HAP-1 (cell line): ENCODE results near the gene SMC1B.
A peak's percentile ranks its signal among the peaks of the same experiment; 100 is the strongest.

Source experiments
- DNase-seq, 2 experiments: peaks; one replicate each; pipeline ENCODE4 v3.0.0-alpha.2; 2016 to 2020; ENCODE audit warnings: low spot score in 2 of 2
- H3K27me3 ChIP-seq: fragments of 250-450 bp; sonication (Bioruptor Pico); 2 replicates; pipeline ENCODE4 v1.5.1; 2020; ENCODE audit warnings: low read depth, mild to moderate bottlenecking, moderate library complexity
- H3K36me3 ChIP-seq: fragments of 250-450 bp; sonication (Bioruptor Pico); replicated peaks from 2 replicates; pipeline ENCODE4 v1.5.1; 2020; ENCODE audit warnings: mild to moderate bottlenecking
- H3K4me1 ChIP-seq: fragments of 250-450 bp; sonication (Bioruptor Pico); 2 replicates; pipeline ENCODE4 v1.5.1; 2020; ENCODE audit warnings: mild to moderate bottlenecking
- H3K4me3 ChIP-seq: fragments of 250-450 bp; sonication (Bioruptor Pico); 2 replicates; pipeline ENCODE4 v1.5.1; 2020; ENCODE audit warnings: mild to moderate bottlenecking, moderate library complexity
- H3K9me3 ChIP-seq: fragments of 250-450 bp; sonication (Bioruptor Pico); 2 replicates; pipeline ENCODE4 v1.5.1; 2020; ENCODE audit warnings: mild to moderate bottlenecking, moderate library complexity
- in situ Hi-C: fragments of 300-500 bp; cut with MboI; formaldehyde crosslinking; loops from 3 replicates; pipeline ENCODE4 v1.14.3; 2020; ENCODE audit warnings: low sequenced_read_pairs, inconsistent platforms, mixed read lengths

Gene SMC1B

DNA sequence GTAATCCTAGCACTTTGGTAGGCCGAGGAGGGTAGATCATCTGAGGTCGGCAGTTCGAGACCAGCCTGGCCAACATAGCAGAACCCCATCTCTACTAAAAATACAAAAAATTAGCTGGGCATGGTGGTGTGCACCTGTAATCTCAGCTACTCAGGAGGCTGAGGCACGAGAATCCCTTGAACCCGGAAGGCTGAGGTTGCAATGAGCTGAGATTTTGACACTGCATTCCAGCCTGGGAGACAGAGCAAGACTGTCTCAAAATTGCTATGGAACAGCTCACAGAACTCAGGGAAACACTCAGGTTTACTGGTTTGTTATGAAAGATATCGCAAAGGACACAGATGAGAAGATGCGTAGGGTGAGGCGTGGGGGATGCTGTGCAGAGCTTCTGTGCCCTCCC is 101.0 kb downstream of the SMC1B start:
- Histone ChIP-seq H3K36me3 (peaks cover 4% of the 10 kb centered on the region; the same call in 1 of the 2 replicates), H3K27me3 (no peaks in the 10 kb centered on the region), H3K4me3 (no peak overlapping the region), H3K4me1 (peaks cover 16% of the 10 kb centered on the region), H3K9me3 (no peaks in the 10 kb centered on the region)
- no peak for DNase-seq
- in situ Hi-C loops: no loop called here

DNA sequence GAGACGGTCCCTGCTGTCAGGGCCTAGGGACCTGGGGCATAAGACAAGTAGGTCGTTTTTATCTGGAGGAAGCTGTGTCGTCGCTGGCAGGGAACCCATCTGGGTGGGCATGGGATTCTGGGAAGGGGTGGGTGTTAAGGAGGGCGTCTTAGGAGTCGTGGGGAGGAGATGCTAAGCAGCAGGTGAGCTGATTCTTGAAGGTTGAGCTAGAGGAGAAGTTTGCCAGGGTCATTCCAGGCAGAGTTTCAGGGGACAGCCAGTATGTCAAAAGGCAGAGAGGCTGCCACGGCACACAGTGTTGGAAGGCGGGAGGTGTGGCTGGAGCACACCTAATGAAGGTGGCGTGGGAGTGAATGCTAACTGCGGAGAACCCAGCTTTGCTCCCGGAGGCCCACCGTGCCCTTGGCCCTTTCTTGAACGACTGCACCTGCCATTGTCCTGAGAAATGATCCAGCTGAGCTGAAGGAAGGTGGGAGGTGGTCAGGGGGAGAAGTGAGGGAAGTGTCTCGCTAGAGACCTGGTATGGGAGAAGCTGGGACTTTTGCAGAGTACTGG is 102.3 kb downstream of the SMC1B start:
- Histone ChIP-seq H3K4me1 (peaks cover 16% of the 10 kb centered on the region), H3K36me3 (peaks cover 4% of the 10 kb centered on the region; the same call in 1 of the 2 replicates), H3K4me3 (peak overlapping the region; percentile 73), H3K9me3 (no peaks in the 10 kb centered on the region), H3K27me3 (no peaks in the 10 kb centered on the region)
- in situ Hi-C loops: no loop called here
- no peak for DNase-seq

- DNase-seq: peak in 1 of 2 experiments; percentile 26
- H3K4me1 ChIP-seq: peaks cover 16% of the 10 kb centered on the region
- in situ Hi-C loops: no loop called here
- H3K36me3 ChIP-seq: peaks cover 4% of the 10 kb centered on the region; the same call in 1 of the 2 replicates
- no peaks in the 10 kb centered on the region for H3K27me3 ChIP-seq
- no peaks in the 10 kb centered on the region for H3K9me3 ChIP-seq
- peak overlapping the region; percentile 73 for H3K4me3 ChIP-seq
These were observed 102.9 kb downstream of the SMC1B start for GRCh38 chr22:45310331-45310976.

- H3K27me3 ChIP-seq: no peaks in the 10 kb centered on the region
- H3K4me3 ChIP-seq: peak within 1 kb of the TSS; percentile 73
- peaks cover 16% of the 10 kb centered on the region for H3K4me1 ChIP-seq
- in situ Hi-C loops: no loop called here
- peak; percentile 87 to 93 for DNase-seq
- H3K36me3 ChIP-seq: peaks cover 4% of the 10 kb centered on the region; the same call in 1 of the 2 replicates
- H3K9me3 ChIP-seq: no peaks in the 10 kb centered on the region
These were observed 103.8 kb downstream of the SMC1B start, which contains the start of gene FAM118A for GRCh38 chr22:45309422-45310227. FAM118A (plus strand) TSS chr22:45309934; CDS start chr22:45322380, 12,446 bp downstream.

GRCh38 chr22:45308957-45309421 is 104.4 kb downstream of the SMC1B start:
- H3K27me3 ChIP-seq: no peaks in the 10 kb centered on the region
- no peak for DNase-seq
- peaks cover 4% of the 10 kb centered on the region; the same call in 1 of the 2 replicates for H3K36me3 ChIP-seq
- H3K9me3 ChIP-seq: no peaks in the 10 kb centered on the region
- peaks cover 16% of the 10 kb centered on the region for H3K4me1 ChIP-seq
- H3K4me3 ChIP-seq: peak overlapping the region; percentile 73
- in situ Hi-C loops: no loop called here

DNA sequence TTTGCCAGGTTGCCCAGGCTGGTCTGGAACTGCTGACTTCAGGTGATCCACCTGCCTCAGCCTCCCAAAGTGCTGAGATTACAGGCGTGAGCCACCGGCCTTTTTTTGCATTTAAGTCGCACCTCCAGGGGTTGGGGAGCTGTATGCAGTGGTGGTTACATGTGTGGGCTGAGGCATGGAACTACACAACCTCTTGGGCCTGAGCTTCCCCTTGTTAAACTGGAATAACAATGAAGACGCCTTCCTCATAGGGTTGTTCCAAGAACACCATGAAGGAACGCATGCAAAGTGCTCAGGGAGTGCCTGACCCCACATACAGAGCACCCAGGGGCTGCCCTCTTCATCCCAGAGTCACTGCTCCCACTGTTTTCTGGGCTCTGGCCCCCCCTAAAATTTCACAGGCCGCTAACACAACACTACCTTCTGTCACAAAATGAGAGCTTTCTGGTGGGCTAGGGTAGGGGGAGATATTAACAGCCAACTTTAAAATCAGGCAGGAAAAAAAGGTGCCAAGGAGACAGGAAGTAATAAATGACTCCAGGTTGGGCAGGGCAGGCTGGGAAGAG is 104.9 kb downstream of the SMC1B start:
- Histone ChIP-seq H3K4me1 (peaks cover 16% of the 10 kb centered on the region), H3K4me3 (no peak overlapping the region), H3K36me3 (peaks cover 4% of the 10 kb centered on the region; the same call in 1 of the 2 replicates), H3K9me3 (no peaks in the 10 kb centered on the region), H3K27me3 (no peaks in the 10 kb centered on the region)
- in situ Hi-C loops: no loop called here
- DNase-seq: no peak

DNA sequence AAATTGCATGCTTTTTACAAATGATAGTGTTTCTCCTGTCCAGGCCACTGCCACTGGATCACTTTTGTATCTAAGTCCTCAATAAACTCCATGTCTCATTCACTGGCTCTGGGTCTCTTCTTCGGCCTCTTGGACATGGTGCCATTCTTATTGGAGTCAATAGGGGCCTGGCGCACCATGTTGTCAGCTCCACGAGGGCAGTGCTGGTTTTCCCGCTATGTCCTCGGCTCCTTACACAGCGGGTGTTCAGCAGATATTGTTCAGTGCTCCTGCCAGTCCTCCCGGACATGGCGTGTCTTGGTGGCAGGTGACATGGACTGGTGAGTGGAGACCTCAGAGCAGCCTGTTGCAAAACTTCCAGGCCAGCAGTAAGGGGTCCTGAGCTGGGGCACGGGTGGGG is 107.3 kb downstream of the SMC1B start:
- Histone ChIP-seq H3K36me3 (no peaks in the 10 kb centered on the region), H3K4me3 (no peak overlapping the region), H3K4me1 (peaks cover 11% of the 10 kb centered on the region), H3K9me3 (no peaks in the 10 kb centered on the region), H3K27me3 (no peaks in the 10 kb centered on the region)
- DNase-seq: no peak
- in situ Hi-C loops: no loop called here

DNA sequence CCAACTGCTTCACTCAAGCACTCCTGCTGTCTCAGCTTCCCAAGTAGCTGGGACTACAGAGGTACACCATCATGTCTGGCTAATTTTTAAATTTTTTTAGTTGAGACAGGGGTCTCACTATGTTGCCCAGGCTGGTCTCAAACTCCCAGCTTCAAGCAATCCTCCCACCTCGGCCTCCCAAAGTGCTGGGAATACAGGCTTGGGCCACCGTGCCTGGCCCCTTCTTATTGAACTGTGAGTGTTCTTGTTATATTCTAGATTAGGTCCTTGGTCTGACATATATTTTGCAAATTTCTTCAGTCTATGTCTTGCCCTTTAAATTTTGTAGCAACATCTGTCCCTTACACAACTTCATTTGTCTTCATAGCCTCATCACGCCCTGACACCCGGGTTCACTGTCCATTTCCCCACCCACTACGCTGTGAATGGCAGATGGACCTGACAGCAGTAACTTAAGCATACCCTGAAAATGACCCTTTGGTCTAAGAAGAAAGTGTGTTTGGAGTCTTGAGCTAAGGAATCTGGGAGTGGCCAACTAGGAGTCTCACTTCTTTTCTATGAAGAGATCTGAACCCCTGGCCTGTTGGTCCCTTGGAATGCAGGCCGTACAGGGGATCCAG is 107.8 kb downstream of the SMC1B start:
- Histone ChIP-seq H3K4me3 (no peak overlapping the region), H3K9me3 (no peaks in the 10 kb centered on the region), H3K36me3 (no peaks in the 10 kb centered on the region), H3K4me1 (peaks cover 5% of the 10 kb centered on the region), H3K27me3 (no peaks in the 10 kb centered on the region)
- in situ Hi-C loops: no loop called here
- DNase-seq: no peak

- Histone ChIP-seq H3K9me3 (no peaks in the 10 kb centered on the region), H3K27me3 (no peaks in the 10 kb centered on the region), H3K36me3 (no peaks in the 10 kb centered on the region), H3K4me3 (no peak overlapping the region), H3K4me1 (peaks cover 5% of the 10 kb centered on the region)
- in situ Hi-C loops: no loop called here
- DNase-seq: no peak
These were observed 108.4 kb downstream of the SMC1B start for GRCh38 chr22:45304971-45305370.

DNA sequence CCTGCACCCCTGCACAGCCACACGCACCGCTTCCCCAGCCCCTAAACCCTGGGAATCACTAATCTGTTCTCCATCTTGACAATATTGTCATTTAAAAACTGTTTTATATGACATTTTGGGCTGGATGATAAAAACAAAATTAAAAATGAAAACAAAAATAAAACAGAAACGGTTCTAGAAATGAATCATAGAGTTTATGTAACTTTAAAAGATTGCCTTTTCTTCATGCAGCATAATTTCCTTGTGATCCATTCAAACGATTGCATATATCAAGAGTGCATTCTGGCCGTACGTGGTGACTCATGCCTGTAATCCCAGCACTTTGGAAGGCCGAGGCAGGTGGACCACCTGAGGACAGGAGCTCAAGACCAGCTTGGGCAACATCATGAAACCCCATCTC is 110.2 kb downstream of the SMC1B start:
- Histone ChIP-seq H3K9me3 (no peaks in the 10 kb centered on the region), H3K4me3 (no peak overlapping the region), H3K27me3 (no peaks in the 10 kb centered on the region), H3K36me3 (no peaks in the 10 kb centered on the region), H3K4me1 (no peaks in the 10 kb centered on the region)
- DNase-seq: no peak
- in situ Hi-C loops: no loop called here

- no peaks in the 10 kb centered on the region for H3K27me3 ChIP-seq
- in situ Hi-C loops: no loop called here
- H3K36me3 ChIP-seq: no peaks in the 10 kb centered on the region
- no peaks in the 10 kb centered on the region for H3K4me1 ChIP-seq
- no peaks in the 10 kb centered on the region for H3K9me3 ChIP-seq
- no peak overlapping the region for H3K4me3 ChIP-seq
- no peak for DNase-seq
These were observed 110.6 kb downstream of the SMC1B start for GRCh38 chr22:45302751-45303150.

DNA sequence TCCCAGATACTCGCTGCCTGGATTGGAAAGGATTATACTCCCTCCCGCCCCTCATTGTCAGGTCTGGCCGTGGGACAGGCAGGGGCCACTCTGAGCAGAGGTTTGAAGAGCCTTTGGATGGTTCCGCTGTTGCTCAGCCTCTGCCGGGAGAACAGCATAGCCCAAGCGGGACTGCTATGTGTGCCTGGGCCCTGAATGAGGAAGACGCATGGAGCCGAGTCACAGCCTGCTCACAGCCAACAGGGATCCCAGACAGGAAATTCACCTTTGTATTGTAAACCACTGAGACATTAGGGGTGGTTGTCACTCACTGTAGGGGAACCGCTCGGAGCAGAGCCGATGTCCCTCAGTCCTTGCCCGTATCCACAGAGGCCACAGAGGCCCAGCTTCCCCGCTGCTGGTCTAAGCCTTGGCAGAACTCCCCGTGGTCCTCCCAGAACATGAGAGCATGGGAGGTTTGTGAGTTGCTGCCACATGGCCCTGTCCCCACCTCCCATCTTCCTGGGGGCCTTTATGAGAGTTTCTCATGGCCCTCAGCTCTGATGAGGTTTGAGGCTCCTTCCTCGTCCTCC is 114.4 kb downstream of the SMC1B start:
- in situ Hi-C loops: no loop called here
- Histone ChIP-seq H3K36me3 (no peaks in the 10 kb centered on the region), H3K4me1 (no peaks in the 10 kb centered on the region), H3K27me3 (no peaks in the 10 kb centered on the region), H3K4me3 (no peak overlapping the region), H3K9me3 (no peaks in the 10 kb centered on the region)
- DNase-seq: no peak

- H3K9me3 ChIP-seq: no peaks in the 10 kb centered on the region
- no peak for DNase-seq
- H3K4me3 ChIP-seq: no peak overlapping the region
- no peaks in the 10 kb centered on the region for H3K4me1 ChIP-seq
- no peaks in the 10 kb centered on the region for H3K27me3 ChIP-seq
- in situ Hi-C loops: no loop called here
- H3K36me3 ChIP-seq: no peaks in the 10 kb centered on the region
These were observed 116.6 kb downstream of the SMC1B start for GRCh38 chr22:45296628-45297297.
